ENCODE results near the gene CARNS1. TPM values are rescaled to one million over a fixed set of nuclear protein-coding genes. Genes with fewer than 3 reads are reported as not detected.

The CARNS1 gene
- polyA plus RNA-seq, 1 donor from 2014 or later = not detected

GRCh38 chr11:67437809-67438157 lies 22.3 kb downstream of the CARNS1 start:
- Histone ChIP-seq H3K9me3 (ENCODE audit: low read length) (no peaks in the 10 kb centered on the region), H3K79me2 (replicated peaks; ENCODE audit: insufficient read depth, low read length) (no peaks in the 10 kb centered on the region), H2AFZ (ENCODE audit: low read depth, low read length) (no peak overlapping the region), H3K9ac (ENCODE audit: low read length) (no peak overlapping the region), H3F3A (ENCODE audit: insufficient read depth, low read length, poor library complexity, severe bottlenecking) (no peaks in the 10 kb centered on the region), H3K9me2 (ENCODE audit: insufficient read depth, low read length) (no peaks in the 10 kb centered on the region), H3K27me3 (ENCODE audit: insufficient read depth, low read depth, low read length) (no peaks in the 10 kb centered on the region), H4K20me1 (ENCODE audit: insufficient read depth) (no peaks in the 10 kb centered on the region), H3K4me2 (ENCODE audit: low read length) (no peak overlapping the region), H3K36me3 (ENCODE audit: insufficient read depth, low read length) (no peaks in the 10 kb centered on the region), H3K4me3 (ENCODE audit: low read length) (no peak overlapping the region), H3K27ac (ENCODE audit: low read length) (no peak overlapping the region)
- TF ChIP-seq POLR2AphosphoS5 (IDR thresholded peaks at IDR 0.05) (no peak), TAF1 (IDR thresholded peaks at IDR 0.05; ENCODE audit: low read depth) (no peak), EZH2 (IDR thresholded peaks at IDR 0.05; ENCODE audit: borderline replicate concordance, insufficient read depth, low read length, poor library complexity, severe bottlenecking) (no peak)

DNA sequence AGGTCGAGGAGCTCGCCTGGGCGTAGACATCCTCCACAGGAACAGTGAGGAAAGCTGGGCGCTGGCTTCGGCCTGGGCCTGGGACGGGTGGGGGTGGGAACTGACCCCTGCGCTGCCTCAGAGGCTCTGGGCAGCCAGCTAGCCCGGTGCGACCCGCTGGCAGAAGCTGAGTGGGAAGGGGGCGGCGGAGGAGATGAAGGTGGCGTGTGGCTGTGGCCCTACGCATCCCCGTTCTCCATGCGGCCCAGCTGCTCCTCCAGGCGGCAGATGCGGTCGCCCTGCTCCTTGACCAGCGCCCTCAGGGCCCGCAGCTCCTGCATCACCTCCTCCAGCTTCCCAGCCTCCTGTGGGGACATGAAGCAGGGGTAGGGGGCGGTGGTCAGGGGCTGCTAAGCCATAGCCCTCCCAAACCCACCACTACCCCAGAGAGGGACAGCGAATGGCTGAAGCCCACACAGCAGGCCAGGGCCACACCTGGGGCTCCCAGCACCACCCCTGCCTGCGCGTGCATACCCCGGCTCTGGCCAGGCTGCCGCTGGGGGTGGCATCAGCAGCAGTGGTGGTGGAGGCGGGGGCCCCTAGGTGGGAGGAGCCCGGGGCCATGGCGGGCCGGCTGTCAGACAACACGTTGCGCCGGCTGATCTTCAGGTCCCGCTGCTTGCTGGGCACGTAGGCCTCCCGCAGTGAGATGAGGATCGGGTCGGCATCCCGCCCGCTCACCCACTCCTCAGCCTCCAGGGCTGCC lies 22.9 kb downstream of the CARNS1 start:
- TF ChIP-seq POLR2AphosphoS5 (IDR thresholded peaks at IDR 0.05) = no peak
- TF ChIP-seq EP300 (conservative IDR thresholded peaks at IDR 0.05; ENCODE audit: poor library complexity, severe bottlenecking) = no peak
- no peak for TF ChIP-seq MXI1 (conservative IDR thresholded peaks at IDR 0.05; ENCODE audit: poor library complexity, severe bottlenecking)
- no peak for TF ChIP-seq EZH2 (IDR thresholded peaks at IDR 0.05; ENCODE audit: borderline replicate concordance, insufficient read depth, low read length, poor library complexity, severe bottlenecking)
- no peak for TF ChIP-seq TAF1 (IDR thresholded peaks at IDR 0.05; ENCODE audit: low read depth)
- TF ChIP-seq, protein P1, sequence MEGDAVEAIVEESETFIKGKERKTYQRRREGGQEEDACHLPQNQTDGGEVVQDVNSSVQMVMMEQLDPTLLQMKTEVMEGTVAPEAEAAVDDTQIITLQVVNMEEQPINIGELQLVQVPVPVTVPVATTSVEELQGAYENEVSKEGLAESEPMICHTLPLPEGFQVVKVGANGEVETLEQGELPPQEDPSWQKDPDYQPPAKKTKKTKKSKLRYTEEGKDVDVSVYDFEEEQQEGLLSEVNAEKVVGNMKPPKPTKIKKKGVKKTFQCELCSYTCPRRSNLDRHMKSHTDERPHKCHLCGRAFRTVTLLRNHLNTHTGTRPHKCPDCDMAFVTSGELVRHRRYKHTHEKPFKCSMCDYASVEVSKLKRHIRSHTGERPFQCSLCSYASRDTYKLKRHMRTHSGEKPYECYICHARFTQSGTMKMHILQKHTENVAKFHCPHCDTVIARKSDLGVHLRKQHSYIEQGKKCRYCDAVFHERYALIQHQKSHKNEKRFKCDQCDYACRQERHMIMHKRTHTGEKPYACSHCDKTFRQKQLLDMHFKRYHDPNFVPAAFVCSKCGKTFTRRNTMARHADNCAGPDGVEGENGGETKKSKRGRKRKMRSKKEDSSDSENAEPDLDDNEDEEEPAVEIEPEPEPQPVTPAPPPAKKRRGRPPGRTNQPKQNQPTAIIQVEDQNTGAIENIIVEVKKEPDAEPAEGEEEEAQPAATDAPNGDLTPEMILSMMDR (IDR thresholded peaks at IDR 0.05; ENCODE audit: poor library complexity, severe bottlenecking) = no peak
- TF ChIP-seq RAD21 (conservative IDR thresholded peaks at IDR 0.05) = no peak
- TF ChIP-seq, protein P2, sequence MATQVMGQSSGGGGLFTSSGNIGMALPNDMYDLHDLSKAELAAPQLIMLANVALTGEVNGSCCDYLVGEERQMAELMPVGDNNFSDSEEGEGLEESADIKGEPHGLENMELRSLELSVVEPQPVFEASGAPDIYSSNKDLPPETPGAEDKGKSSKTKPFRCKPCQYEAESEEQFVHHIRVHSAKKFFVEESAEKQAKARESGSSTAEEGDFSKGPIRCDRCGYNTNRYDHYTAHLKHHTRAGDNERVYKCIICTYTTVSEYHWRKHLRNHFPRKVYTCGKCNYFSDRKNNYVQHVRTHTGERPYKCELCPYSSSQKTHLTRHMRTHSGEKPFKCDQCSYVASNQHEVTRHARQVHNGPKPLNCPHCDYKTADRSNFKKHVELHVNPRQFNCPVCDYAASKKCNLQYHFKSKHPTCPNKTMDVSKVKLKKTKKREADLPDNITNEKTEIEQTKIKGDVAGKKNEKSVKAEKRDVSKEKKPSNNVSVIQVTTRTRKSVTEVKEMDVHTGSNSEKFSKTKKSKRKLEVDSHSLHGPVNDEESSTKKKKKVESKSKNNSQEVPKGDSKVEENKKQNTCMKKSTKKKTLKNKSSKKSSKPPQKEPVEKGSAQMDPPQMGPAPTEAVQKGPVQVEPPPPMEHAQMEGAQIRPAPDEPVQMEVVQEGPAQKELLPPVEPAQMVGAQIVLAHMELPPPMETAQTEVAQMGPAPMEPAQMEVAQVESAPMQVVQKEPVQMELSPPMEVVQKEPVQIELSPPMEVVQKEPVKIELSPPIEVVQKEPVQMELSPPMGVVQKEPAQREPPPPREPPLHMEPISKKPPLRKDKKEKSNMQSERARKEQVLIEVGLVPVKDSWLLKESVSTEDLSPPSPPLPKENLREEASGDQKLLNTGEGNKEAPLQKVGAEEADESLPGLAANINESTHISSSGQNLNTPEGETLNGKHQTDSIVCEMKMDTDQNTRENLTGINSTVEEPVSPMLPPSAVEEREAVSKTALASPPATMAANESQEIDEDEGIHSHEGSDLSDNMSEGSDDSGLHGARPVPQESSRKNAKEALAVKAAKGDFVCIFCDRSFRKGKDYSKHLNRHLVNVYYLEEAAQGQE (IDR thresholded peaks at IDR 0.05; ENCODE audit: borderline replicate concordance) = no peak
- TF ChIP-seq SMC3 (conservative IDR thresholded peaks at IDR 0.05; ENCODE audit: poor library complexity) = no peak
- no peaks in the 10 kb centered on the region for H4K20me1 ChIP-seq (ENCODE audit: insufficient read depth)
- H3K9ac ChIP-seq (ENCODE audit: low read length) = no peak overlapping the region
- H3K4me2 ChIP-seq (ENCODE audit: low read length) = no peak overlapping the region
- H2AFZ ChIP-seq (ENCODE audit: low read depth, low read length) = no peak overlapping the region
- H3K79me2 ChIP-seq (replicated peaks; ENCODE audit: insufficient read depth, low read length) = no peaks in the 10 kb centered on the region
- no peaks in the 10 kb centered on the region for H3K27me3 ChIP-seq (ENCODE audit: insufficient read depth, low read depth, low read length)
- no peaks in the 10 kb centered on the region for H3K9me3 ChIP-seq (ENCODE audit: low read length)
- H3K4me3 ChIP-seq (ENCODE audit: low read length) = no peak overlapping the region
- H3K36me3 ChIP-seq (ENCODE audit: insufficient read depth, low read length) = no peaks in the 10 kb centered on the region
- H3K9me2 ChIP-seq (ENCODE audit: insufficient read depth, low read length) = no peaks in the 10 kb centered on the region
- no peak overlapping the region for H3K27ac ChIP-seq (ENCODE audit: low read length)
- H3F3A ChIP-seq (ENCODE audit: insufficient read depth, low read length, poor library complexity, severe bottlenecking) = no peaks in the 10 kb centered on the region

All from neural cell (in vitro differentiated cells).